Neural progenitor cell (in vitro differentiated cells): ENCODE results near the gene COL17A1. TPM values are rescaled to one million over a fixed set of nuclear protein-coding genes. Genes with fewer than 3 reads are reported as not detected.

Source experiments
- DNase-seq: peaks from one replicate; pipeline ENCODE4 v3.0.0-alpha.2; 2016; ENCODE audit warnings: low spot score
- H2AFZ ChIP-seq: fragments of 200-600 bp; sonication (generic); replicated peaks from 2 replicates; pipeline ENCODE4 v1.6.1; 2016; ENCODE audit warnings: antibody characterized with exemption
- H3F3A ChIP-seq: fragments of 200-600 bp; sonication (generic); 2 replicates; pipeline ENCODE4 v1.6.1; 2016; ENCODE audit warnings: antibody characterized with exemption, low read depth
- H3K27ac ChIP-seq: fragments of 200-600 bp; sonication (generic); 2 replicates; pipeline ENCODE4 v1.5.1; 2016; ENCODE audit warnings: mild to moderate bottlenecking
- H3K27me3 ChIP-seq: fragments of 200-600 bp; sonication (generic); 2 replicates; pipeline ENCODE4 v1.6.1; 2016; ENCODE audit warnings: mild to moderate bottlenecking, moderate library complexity
- H3K36me3 ChIP-seq: fragments of 200-600 bp; sonication (generic); 2 replicates; pipeline ENCODE4 v1.5.1; 2016
- H3K4me1 ChIP-seq: fragments of 200-600 bp; sonication (generic); 2 replicates; pipeline ENCODE4 v1.6.1; 2016; ENCODE audit warnings: mixed run types
- H3K4me2 ChIP-seq: fragments of 200-600 bp; sonication (generic); 2 replicates; pipeline ENCODE4 v1.6.1; 2016
- H3K4me3 ChIP-seq: fragments of 200-600 bp; sonication (generic); 2 replicates; pipeline ENCODE4 v1.5.1; 2016
- H3K79me2 ChIP-seq: fragments of 200-600 bp; sonication (generic); 2 replicates; pipeline ENCODE4 v1.6.1; 2016; ENCODE audit warnings: low read depth
- H3K9ac ChIP-seq: fragments of 200-600 bp; sonication (generic); 2 replicates; pipeline ENCODE4 v1.6.1; 2016
- H3K9me3 ChIP-seq: fragments of 200-600 bp; sonication (generic); 2 replicates; pipeline ENCODE4 v1.5.1; 2016; ENCODE audit warnings: low read depth
- H4K20me1 ChIP-seq: fragments of 200-600 bp; sonication (generic); 2 replicates; pipeline ENCODE4 v1.6.1; 2016; ENCODE audit warnings: low read depth
- H3K27ac Mint-ChIP-seq: 3 replicates; pipeline ENCODE4 v1.8.0; 2021; ENCODE audit warnings: mixed read lengths
- H3K27me3 Mint-ChIP-seq: 2 replicates; pipeline ENCODE4 v1.8.0; 2022; ENCODE audit warnings: low read depth, mild to moderate bottlenecking, inconsistent platforms, moderate library complexity, mixed read lengths; ENCODE audit not compliant: insufficient read depth
- H3K36me3 Mint-ChIP-seq: 3 replicates; pipeline ENCODE4 v1.8.0; 2021; ENCODE audit warnings: mixed read lengths
- H3K4me1 Mint-ChIP-seq: 3 replicates; pipeline ENCODE4 v1.8.0; 2021; ENCODE audit warnings: mixed read lengths
- H3K4me3 Mint-ChIP-seq: 3 replicates; pipeline ENCODE4 v1.8.0; 2021; ENCODE audit warnings: mild to moderate bottlenecking, moderate library complexity, mixed read lengths
- H3K9me3 Mint-ChIP-seq: 3 replicates; pipeline ENCODE4 v1.8.0; 2020; ENCODE audit warnings: mixed read lengths
- CTCF ChIP-seq: fragments of 200-600 bp; sonication (generic); IDR thresholded peaks from 2 replicates; pipeline ENCODE4 v1.5.1; 2017; ENCODE audit warnings: antibody characterized with exemption, mild to moderate bottlenecking
- EZH2 ChIP-seq: fragments of 200-600 bp; sonication (generic); IDR thresholded peaks from 2 replicates; pipeline ENCODE4 v1.6.1; 2017; ENCODE audit warnings: antibody characterized with exemption, mild to moderate bottlenecking, moderate library complexity
- EZH2phosphoT487 ChIP-seq: fragments of 200-600 bp; sonication (generic); IDR thresholded peaks from 2 replicates; pipeline ENCODE4 v1.6.1; 2017; ENCODE audit warnings: antibody characterized with exemption
- total RNA-seq: library from RNA; depleted of rRNA; stranded (reverse); fragments of >200 nt; gene quantifications from 2 replicates; pipeline ENCODE4 v1.2.3, GENCODE V29; 2015; ENCODE audit warnings: low replicate concordance

The COL17A1 gene
- total RNA-seq, 1 donor from 2014 or later, result 2.3 TPM

- Histone ChIP-seq H3K27ac (no peak overlapping the region), H3K79me2 (no peaks in the 10 kb centered on the region), H3F3A (no peaks in the 10 kb centered on the region), H4K20me1 (no peaks in the 10 kb centered on the region), H3K9me3 (no peaks in the 10 kb centered on the region), H3K4me3 (no peak overlapping the region), H3K36me3 (no peaks in the 10 kb centered on the region), H2AFZ (no peak overlapping the region), H3K9ac (no peak overlapping the region), H3K27me3 (no peaks in the 10 kb centered on the region), H3K4me2 (no peak overlapping the region), H3K4me1 (peaks cover 6% of the 10 kb centered on the region)
- Mint-ChIP-seq H3K9me3 (no peaks in the 10 kb centered on the region), H3K27me3 (peaks cover 10% of the 10 kb centered on the region), H3K4me3 (no peak overlapping the region), H3K36me3 (no peaks in the 10 kb centered on the region), H3K4me1 (peaks cover 6% of the 10 kb centered on the region), H3K27ac (no peak overlapping the region)
- no peak for TF ChIP-seq EZH2
- no peak for TF ChIP-seq EZH2phosphoT487
- no peak for TF ChIP-seq CTCF
- no peak for DNase-seq
Observed at GRCh38 chr10:104043854-104044253, 41.8 kb downstream of the COL17A1 start.

GRCh38 chr10:104043185-104043830 is 42.4 kb downstream of the COL17A1 start:
- no peaks in the 10 kb centered on the region for H3K9me3 Mint-ChIP-seq
- H3K27me3 Mint-ChIP-seq, result peaks cover 10% of the 10 kb centered on the region
- H3K4me3 ChIP-seq, result no peak overlapping the region
- H3K36me3 ChIP-seq, result no peaks in the 10 kb centered on the region
- peaks cover 6% of the 10 kb centered on the region for H3K4me1 ChIP-seq
- H3K9me3 ChIP-seq, result no peaks in the 10 kb centered on the region
- no peaks in the 10 kb centered on the region for H3K36me3 Mint-ChIP-seq
- no peaks in the 10 kb centered on the region for H3F3A ChIP-seq
- H3K27ac Mint-ChIP-seq, result no peak overlapping the region
- TF ChIP-seq EZH2phosphoT487 (no peak), EZH2 (no peak), CTCF (no peak)
- no peak overlapping the region for H3K9ac ChIP-seq
- no peak for DNase-seq
- H3K4me1 Mint-ChIP-seq, result peaks cover 6% of the 10 kb centered on the region
- no peaks in the 10 kb centered on the region for H3K79me2 ChIP-seq
- H3K4me2 ChIP-seq, result no peak overlapping the region
- no peak overlapping the region for H3K27ac ChIP-seq
- H4K20me1 ChIP-seq, result no peaks in the 10 kb centered on the region
- H3K27me3 ChIP-seq, result no peaks in the 10 kb centered on the region
- no peak overlapping the region for H3K4me3 Mint-ChIP-seq
- H2AFZ ChIP-seq, result no peak overlapping the region

- Histone ChIP-seq H4K20me1 (no peaks in the 10 kb centered on the region), H3K79me2 (no peaks in the 10 kb centered on the region), H3K36me3 (no peaks in the 10 kb centered on the region), H3K27ac (no peak overlapping the region), H3K4me1 (peaks cover 6% of the 10 kb centered on the region), H2AFZ (no peak overlapping the region), H3K27me3 (no peaks in the 10 kb centered on the region), H3F3A (no peaks in the 10 kb centered on the region), H3K4me2 (no peak overlapping the region), H3K9me3 (no peaks in the 10 kb centered on the region), H3K9ac (no peak overlapping the region), H3K4me3 (no peak overlapping the region)
- Mint-ChIP-seq H3K4me3 (no peak overlapping the region), H3K36me3 (no peaks in the 10 kb centered on the region), H3K4me1 (peaks cover 6% of the 10 kb centered on the region), H3K27me3 (peaks cover 5% of the 10 kb centered on the region), H3K27ac (no peak overlapping the region), H3K9me3 (no peaks in the 10 kb centered on the region)
- TF ChIP-seq CTCF (no peak), EZH2phosphoT487 (no peak), EZH2 (no peak)
- no peak for DNase-seq
Observed at GRCh38 chr10:104041891-104042535, 43.7 kb downstream of the COL17A1 start.
